Loucy (cell line): ENCODE results near the gene FOXO3.

Experiments
- H2AFZ ChIP-seq: fragments of 200-600 bp; sonication (generic); 2 replicates; pipeline ENCODE4 v1.6.0; 2016; ENCODE audit warnings: antibody characterized with exemption, mild to moderate bottlenecking, low read length, moderate library complexity
- H3F3A ChIP-seq: fragments of 200-600 bp; 2 replicates; pipeline ENCODE4 v1.6.0; 2016; ENCODE audit warnings: antibody characterized with exemption, low read depth, mild to moderate bottlenecking
- H3K27me3 ChIP-seq: fragments of 200-600 bp; sonication (generic); 2 replicates; pipeline ENCODE4 v1.6.1; 2014; ENCODE audit warnings: low read length, mild to moderate bottlenecking; ENCODE audit not compliant: insufficient read depth, poor library complexity, severe bottlenecking
- H3K36me3 ChIP-seq: fragments of 200-600 bp; sonication (generic); 2 replicates; pipeline ENCODE4 v1.6.1; 2016; ENCODE audit warnings: low read length; ENCODE audit not compliant: insufficient read depth
- H3K4me1 ChIP-seq: fragments of 200-600 bp; sonication (generic); 2 replicates; pipeline ENCODE4 v1.5.1; 2014; ENCODE audit warnings: low read length, mild to moderate bottlenecking; ENCODE audit not compliant: insufficient read depth, poor library complexity, severe bottlenecking
- H3K4me2 ChIP-seq: fragments of 200-600 bp; sonication (generic); 2 replicates; pipeline ENCODE4 v1.6.0; 2014; ENCODE audit warnings: antibody characterized with exemption, low read length, low read depth, mild to moderate bottlenecking; ENCODE audit not compliant: poor library complexity, severe bottlenecking
- H3K4me3 ChIP-seq: fragments of 200-600 bp; sonication (generic); 2 replicates; pipeline ENCODE4 v1.5.1; 2014; ENCODE audit warnings: low read length, mild to moderate bottlenecking, mixed read lengths; ENCODE audit not compliant: poor library complexity, severe bottlenecking
- H3K79me2 ChIP-seq: fragments of 200-600 bp; sonication (generic); 2 replicates; pipeline ENCODE4 v1.6.1; 2014; ENCODE audit warnings: low read length; ENCODE audit not compliant: insufficient read depth
- H3K9ac ChIP-seq: fragments of 200-600 bp; sonication (generic); 2 replicates; pipeline ENCODE4 v1.6.0; 2014; ENCODE audit warnings: mild to moderate bottlenecking, low read depth, low read length, moderate library complexity; ENCODE audit not compliant: poor library complexity, severe bottlenecking
- H3K9me2 ChIP-seq: fragments of 200-600 bp; sonication (generic); replicated peaks from 2 replicates; pipeline ENCODE4 v1.6.1; 2016; ENCODE audit warnings: low read depth, low read length, mixed read lengths
- H3K9me3 ChIP-seq: fragments of 200-600 bp; sonication (generic); 2 replicates; pipeline ENCODE4 v1.6.1; 2014; ENCODE audit warnings: mild to moderate bottlenecking, antibody characterized with exemption, low read length, low read depth; ENCODE audit not compliant: insufficient read depth
- H4K20me1 ChIP-seq: fragments of 200-600 bp; sonication (generic); 2 replicates; pipeline ENCODE4 v1.6.0; 2014; ENCODE audit warnings: antibody characterized with exemption, low read length, mild to moderate bottlenecking; ENCODE audit not compliant: insufficient read depth, poor library complexity, severe bottlenecking
- EZH2phosphoT487 ChIP-seq: fragments of 200-600 bp; IDR thresholded peaks from 2 replicates; pipeline ENCODE4 v1.6.1; 2018; ENCODE audit warnings: antibody characterized with exemption, mild to moderate bottlenecking, moderate library complexity, borderline replicate concordance
- TF ChIP-seq, protein P1 (sequence below): fragments of 200-600 bp; sonication (generic); conservative IDR thresholded peaks from 2 replicates; pipeline ENCODE4 v1.5.1; 2014; ENCODE audit warnings: mild to moderate bottlenecking, antibody characterized with exemption, low read length

FOXO3 gene

DNA sequence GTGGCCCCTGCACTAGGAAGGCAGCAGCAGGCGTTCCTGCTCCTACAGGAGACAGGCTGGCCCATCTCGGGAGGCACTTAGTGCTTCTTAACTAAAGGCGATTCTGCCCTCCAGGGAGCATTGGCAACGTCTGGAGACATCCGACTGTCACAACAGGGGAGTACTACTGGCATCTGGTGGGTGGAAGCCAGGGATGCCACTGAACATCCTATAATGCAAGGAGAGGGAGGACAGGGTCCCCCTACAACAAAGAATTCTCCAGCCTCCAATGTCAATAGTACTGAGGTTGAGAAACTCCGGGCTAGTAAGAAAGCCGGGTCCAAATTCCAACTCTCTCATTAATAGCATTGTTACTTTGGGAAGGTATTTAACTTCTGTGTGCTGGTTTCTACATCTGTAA, 168.1 kb downstream of the FOXO3 start:
- Histone ChIP-seq H4K20me1 (no peaks in the 10 kb centered on the region), H3K9me3 (peaks cover 6% of the 10 kb centered on the region; the same call in 1 of the 2 replicates), H3K4me1 (peaks cover 16% of the 10 kb centered on the region), H3K4me2 (no peak overlapping the region), H3K27me3 (no peaks in the 10 kb centered on the region), H3K36me3 (no peaks in the 10 kb centered on the region), H3K79me2 (no peaks in the 10 kb centered on the region), H3F3A (no peaks in the 10 kb centered on the region), H2AFZ (no peak overlapping the region), H3K9me2 (no peaks in the 10 kb centered on the region), H3K4me3 (no peak overlapping the region), H3K9ac (no peak overlapping the region)
- no peak for TF ChIP-seq EZH2phosphoT487
- TF ChIP-seq, protein P1, sequence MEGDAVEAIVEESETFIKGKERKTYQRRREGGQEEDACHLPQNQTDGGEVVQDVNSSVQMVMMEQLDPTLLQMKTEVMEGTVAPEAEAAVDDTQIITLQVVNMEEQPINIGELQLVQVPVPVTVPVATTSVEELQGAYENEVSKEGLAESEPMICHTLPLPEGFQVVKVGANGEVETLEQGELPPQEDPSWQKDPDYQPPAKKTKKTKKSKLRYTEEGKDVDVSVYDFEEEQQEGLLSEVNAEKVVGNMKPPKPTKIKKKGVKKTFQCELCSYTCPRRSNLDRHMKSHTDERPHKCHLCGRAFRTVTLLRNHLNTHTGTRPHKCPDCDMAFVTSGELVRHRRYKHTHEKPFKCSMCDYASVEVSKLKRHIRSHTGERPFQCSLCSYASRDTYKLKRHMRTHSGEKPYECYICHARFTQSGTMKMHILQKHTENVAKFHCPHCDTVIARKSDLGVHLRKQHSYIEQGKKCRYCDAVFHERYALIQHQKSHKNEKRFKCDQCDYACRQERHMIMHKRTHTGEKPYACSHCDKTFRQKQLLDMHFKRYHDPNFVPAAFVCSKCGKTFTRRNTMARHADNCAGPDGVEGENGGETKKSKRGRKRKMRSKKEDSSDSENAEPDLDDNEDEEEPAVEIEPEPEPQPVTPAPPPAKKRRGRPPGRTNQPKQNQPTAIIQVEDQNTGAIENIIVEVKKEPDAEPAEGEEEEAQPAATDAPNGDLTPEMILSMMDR = no peak

DNA sequence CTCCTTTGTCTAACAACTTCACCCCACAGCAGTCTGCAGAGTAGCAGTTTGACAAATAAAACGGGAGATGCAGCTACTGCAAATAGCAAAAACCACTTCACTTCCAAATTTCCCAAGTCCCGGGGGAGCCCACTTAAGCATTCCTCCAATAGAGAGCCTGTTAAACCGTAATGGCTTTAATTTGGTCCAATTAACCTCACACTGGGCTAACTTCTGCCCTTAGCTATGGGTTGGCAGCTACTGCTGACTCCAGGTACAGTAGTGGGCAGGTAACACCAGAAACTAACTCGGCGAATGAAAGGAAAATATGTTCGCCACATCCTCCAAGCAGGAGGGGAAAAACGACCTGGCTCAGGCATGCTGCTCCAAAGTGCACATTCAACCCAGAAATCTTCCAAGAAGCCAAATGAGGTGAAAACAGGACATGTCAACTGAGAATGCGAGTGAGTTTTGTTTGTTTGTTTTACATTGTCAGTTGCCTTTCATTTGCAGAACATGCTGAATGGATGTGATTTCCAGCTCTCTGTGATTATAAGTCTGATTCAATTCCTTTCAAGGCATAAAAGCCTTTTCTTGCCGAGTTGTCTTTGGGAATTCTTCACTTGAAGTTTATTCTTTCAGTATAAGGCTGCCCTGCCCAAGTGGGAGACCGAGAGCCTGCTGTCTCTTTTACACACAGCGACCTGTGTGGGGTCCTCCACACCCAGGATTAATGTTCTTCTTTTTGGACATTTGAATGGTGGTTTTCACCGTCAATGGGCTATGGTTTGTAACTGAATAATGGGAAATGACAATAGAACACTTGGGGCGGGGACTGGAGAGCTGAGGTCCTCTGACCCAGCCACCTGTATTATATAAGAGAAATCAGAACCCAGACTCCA, 170.2 kb downstream of the FOXO3 start:
- no peaks in the 10 kb centered on the region for H3K9me3 ChIP-seq
- no peaks in the 10 kb centered on the region for H3K27me3 ChIP-seq
- no peaks in the 10 kb centered on the region for H3F3A ChIP-seq
- no peaks in the 10 kb centered on the region for H3K9me2 ChIP-seq
- H3K4me3 ChIP-seq = no peak overlapping the region
- peaks cover 7% of the 10 kb centered on the region for H3K4me1 ChIP-seq
- no peak for TF ChIP-seq EZH2phosphoT487
- TF ChIP-seq, protein P1 = no peak
- no peak overlapping the region for H2AFZ ChIP-seq
- no peaks in the 10 kb centered on the region for H3K36me3 ChIP-seq
- H3K9ac ChIP-seq = no peak overlapping the region
- H3K4me2 ChIP-seq = no peak overlapping the region
- H3K79me2 ChIP-seq = no peaks in the 10 kb centered on the region
- H4K20me1 ChIP-seq = no peaks in the 10 kb centered on the region

DNA sequence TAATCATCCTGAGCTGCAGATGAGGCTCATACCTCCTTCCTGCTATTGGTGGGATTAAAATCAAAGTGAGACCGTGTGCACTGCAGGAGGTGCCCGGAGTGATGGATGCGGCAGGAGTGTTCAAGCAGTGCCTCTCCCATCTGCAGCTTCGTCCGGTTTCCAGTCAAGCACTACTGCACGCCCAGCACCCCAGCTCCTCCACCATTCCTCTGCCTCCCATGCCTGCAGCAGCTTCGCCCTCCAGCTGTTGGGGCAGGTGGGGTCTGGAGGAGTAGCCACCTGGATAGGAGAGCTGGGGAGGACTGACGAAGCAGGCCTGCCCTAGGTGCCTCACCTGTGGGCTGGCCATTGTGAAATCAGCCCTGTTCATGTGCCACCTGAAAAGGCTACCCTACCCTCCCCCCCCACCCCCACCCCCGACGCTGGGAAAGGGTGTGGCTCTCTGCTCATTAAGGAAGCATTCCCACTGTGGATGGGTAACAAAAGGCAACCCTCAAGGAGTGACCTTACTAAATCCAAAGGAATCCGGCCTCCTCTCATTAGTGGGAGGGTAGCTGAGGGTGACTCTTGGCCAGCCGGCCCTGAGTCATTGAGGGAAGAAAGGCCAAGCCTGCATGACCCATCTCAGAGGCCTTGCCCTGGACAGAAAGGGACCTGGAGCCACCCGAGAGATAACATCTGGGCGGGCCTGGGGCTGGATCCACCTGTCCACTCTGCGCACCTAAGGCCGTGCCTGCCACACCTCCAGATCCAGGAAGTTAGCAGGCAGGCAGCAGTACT, 171.6 kb downstream of the FOXO3 start:
- H3K9ac ChIP-seq = no peak overlapping the region

More for the DNA sequence above, 171.6 kb downstream of the FOXO3 start:
- Histone ChIP-seq H3F3A (no peaks in the 10 kb centered on the region), H4K20me1 (no peaks in the 10 kb centered on the region), H3K4me3 (no peak overlapping the region), H3K79me2 (no peaks in the 10 kb centered on the region), H3K36me3 (no peaks in the 10 kb centered on the region), H3K27me3 (no peaks in the 10 kb centered on the region), H3K9me3 (no peaks in the 10 kb centered on the region), H3K9me2 (no peaks in the 10 kb centered on the region), H2AFZ (no peak overlapping the region), H3K4me1 (peaks cover 4% of the 10 kb centered on the region), H3K4me2 (no peak overlapping the region)
- no peak for TF ChIP-seq EZH2phosphoT487
- TF ChIP-seq, protein P1 = no peak
